HEK293 (cell line): ENCODE measurements around the gene SOWAHA.

Experiments used
- CTCF ChIA-PET: fragments of 350-600 bp; formaldehyde crosslinking; extraction: SDS; loops from one replicate; lab custom pipeline; 2021; ENCODE audit warnings: antibody characterized with exemption; lab: Yijun Ruan, JAX
- POLR2A ChIA-PET: fragments of 300-600 bp; formaldehyde crosslinking; extraction: SDS; loops from one replicate; lab custom pipeline; 2020; ENCODE audit warnings: antibody characterized with exemption, inconsistent platforms; lab: Yijun Ruan, JAX
- H3K27ac ChIP-seq: fragments of 200-500 bp; sonication (Bioruptor generic); 2 replicates; pipeline ENCODE4 v1.5.1; 2014; ENCODE audit warnings: low read depth, low read length, control low read depth, inconsistent platforms; ENCODE audit errors: extremely low read depth
- H3K36me3 ChIP-seq, 2 experiments: fragments of 200-500 bp in 1 of 2; sonication (Bioruptor generic) in 1 of 2; 1 replicate in 1 of 2; 2 replicates in 1 of 2; pipeline ENCODE4 v1.5.1; 2014 to 2017; ENCODE audit warnings: inconsistent platforms in 2 of 2, low read length in 2 of 2; ENCODE audit not compliant: control insufficient read depth in 2 of 2, insufficient read depth in 1 of 2
- H3K4me1 ChIP-seq: fragments of 200-500 bp; sonication (Bioruptor generic); 2 replicates; pipeline ENCODE4 v1.5.1; 2014; ENCODE audit warnings: mild to moderate bottlenecking, low read length, inconsistent platforms; ENCODE audit not compliant: control insufficient read depth, insufficient read depth
- H3K4me3 ChIP-seq: 2 replicates; pipeline ENCODE4 v1.5.1; 2011; ENCODE audit warnings: low read depth, mild to moderate bottlenecking, control low read depth, low read length, moderate library complexity
- H3K9me3 ChIP-seq: fragments of 200-500 bp; sonication (Bioruptor generic); 2 replicates; pipeline ENCODE4 v1.5.1; 2014; ENCODE audit warnings: low read depth, low read length, inconsistent platforms; ENCODE audit not compliant: control insufficient read depth, insufficient read depth
- GFI1B ChIP-seq: fragments of 450-650 bp; formaldehyde crosslinking; IDR thresholded peaks from 2 replicates; pipeline ENCODE4 v1.5.1; 2016; ENCODE audit warnings: missing biosample characterization, missing genetic modification characterization
- SCRT1 ChIP-seq: fragments of 450-650 bp; formaldehyde crosslinking; IDR thresholded peaks from 2 replicates; pipeline ENCODE4 v1.5.1; 2016; ENCODE audit warnings: missing biosample characterization, missing genetic modification characterization, borderline replicate concordance
- ZBTB17 ChIP-seq: fragments of 450-650 bp; formaldehyde crosslinking; IDR thresholded peaks from 2 replicates; pipeline ENCODE4 v1.5.1; 2016; ENCODE audit warnings: missing biosample characterization, missing genetic modification characterization
- ZNF184 ChIP-seq: fragments of 450-650 bp; IDR thresholded peaks from 2 replicates; pipeline ENCODE4 v1.5.1; 2018; ENCODE audit warnings: missing biosample characterization, mild to moderate bottlenecking, missing genetic modification characterization
- ZNF24 ChIP-seq: fragments of 450-650 bp; formaldehyde crosslinking; IDR thresholded peaks from 2 replicates; pipeline ENCODE4 v1.5.1; 2016; ENCODE audit warnings: missing biosample characterization, missing genetic modification characterization
- ZNF274 ChIP-seq, 2 experiments: fragments of 200-500 bp in 1 of 2; fragments of 450-650 bp in 1 of 2; sonication (Bioruptor generic) in 1 of 2; formaldehyde crosslinking in 1 of 2; IDR thresholded peaks; 2 replicates each; pipeline versions ENCODE4 v1.5.1 to v1.6.1; 2014 to 2016; ENCODE audit warnings: borderline replicate concordance in 1 of 2, inconsistent platforms in 1 of 2, low read length in 1 of 2, missing biosample characterization in 1 of 2, missing genetic modification characterization in 1 of 2
- ZNF324 ChIP-seq: fragments of 450-650 bp; formaldehyde crosslinking; IDR thresholded peaks from 2 replicates; pipeline ENCODE4 v1.5.1; 2016; ENCODE audit warnings: missing biosample characterization, missing genetic modification characterization
- ZNF354C ChIP-seq: fragments of 450-650 bp; formaldehyde crosslinking; IDR thresholded peaks from 2 replicates; pipeline ENCODE4 v1.5.1; 2016; ENCODE audit warnings: missing biosample characterization, missing genetic modification characterization, low read depth, borderline replicate concordance
- ZNF394 ChIP-seq: fragments of 450-650 bp; formaldehyde crosslinking; IDR thresholded peaks from 2 replicates; pipeline ENCODE4 v1.5.1; 2016; ENCODE audit warnings: missing biosample characterization, missing genetic modification characterization, mild to moderate bottlenecking, moderate library complexity, borderline replicate concordance
- ZNF48 ChIP-seq: fragments of 450-650 bp; formaldehyde crosslinking; IDR thresholded peaks from 2 replicates; pipeline ENCODE4 v1.5.1; 2016; ENCODE audit warnings: missing biosample characterization, missing genetic modification characterization
- ZNF521 ChIP-seq: fragments of 450-650 bp; formaldehyde crosslinking; IDR thresholded peaks from 2 replicates; pipeline ENCODE4 v1.5.1; 2017; ENCODE audit warnings: missing biosample characterization, mild to moderate bottlenecking, missing genetic modification characterization
- ZNF529 ChIP-seq: fragments of 450-650 bp; formaldehyde crosslinking; IDR thresholded peaks from 2 replicates; pipeline ENCODE4 v1.5.1; 2017; ENCODE audit warnings: missing genetic modification characterization, missing biosample characterization; ENCODE audit not compliant: insufficient replicate concordance
- ZNF561 ChIP-seq: fragments of 450-650 bp; IDR thresholded peaks from 2 replicates; pipeline ENCODE4 v1.5.1; 2018; ENCODE audit warnings: missing biosample characterization, missing genetic modification characterization, borderline replicate concordance
- ZNF624 ChIP-seq: fragments of 450-650 bp; formaldehyde crosslinking; IDR thresholded peaks from 2 replicates; pipeline ENCODE4 v1.5.1; 2017; ENCODE audit warnings: missing biosample characterization, missing genetic modification characterization
- ZNF785 ChIP-seq: fragments of 450-650 bp; formaldehyde crosslinking; IDR thresholded peaks from 2 replicates; pipeline ENCODE4 v1.5.1; 2016; ENCODE audit warnings: missing biosample characterization, missing genetic modification characterization
- ZNF837 ChIP-seq: fragments of 450-650 bp; formaldehyde crosslinking; IDR thresholded peaks from 2 replicates; pipeline ENCODE4 v1.5.1; 2016; ENCODE audit warnings: missing biosample characterization, missing genetic modification characterization
- TF ChIP-seq, protein P1 (sequence below): fragments of 450-650 bp; formaldehyde crosslinking; IDR thresholded peaks from 2 replicates; pipeline ENCODE4 v1.5.1; 2016; ENCODE audit warnings: missing biosample characterization, missing genetic modification characterization
- TF ChIP-seq, protein P2 (sequence below): fragments of 450-650 bp; formaldehyde crosslinking; IDR thresholded peaks from 2 replicates; pipeline ENCODE4 v1.5.1; 2017; ENCODE audit warnings: missing biosample characterization, missing genetic modification characterization
- TF ChIP-seq, protein P3 (sequence below): fragments of 450-650 bp; formaldehyde crosslinking; IDR thresholded peaks from 2 replicates; pipeline ENCODE4 v1.5.1; 2017; ENCODE audit warnings: missing biosample characterization, mild to moderate bottlenecking, missing genetic modification characterization, moderate library complexity
- TF ChIP-seq, protein P4 (sequence below): fragments of 450-650 bp; formaldehyde crosslinking; IDR thresholded peaks from 2 replicates; pipeline ENCODE4 v1.5.1; 2016; ENCODE audit warnings: missing biosample characterization, missing genetic modification characterization

SOWAHA gene

DNA sequence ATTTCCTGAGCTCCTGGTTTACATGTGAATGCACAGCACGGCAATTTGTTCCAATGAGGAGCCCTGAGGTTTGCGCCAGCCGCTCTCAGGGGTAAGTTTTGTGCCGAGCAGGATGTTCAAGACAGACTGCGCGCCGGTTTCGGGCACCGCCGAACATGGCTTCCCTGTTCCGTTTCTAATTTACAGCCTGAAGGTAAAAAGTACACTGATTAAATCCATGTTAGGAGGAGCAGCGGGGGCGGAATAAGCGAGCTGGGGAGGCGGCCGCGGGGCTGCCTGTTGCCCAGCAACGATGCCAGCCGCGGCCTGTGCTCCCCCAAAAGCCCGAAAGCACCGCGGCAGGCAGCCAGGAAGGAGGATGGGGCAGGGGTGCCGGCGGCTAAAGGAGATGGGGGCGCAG lies 6.4 kb downstream of the SOWAHA start:
- POLR2A ChIA-PET, result interaction anchor here (1.0 to 1.5 kb wide), 6 partner anchors 9 to 293 kb away, joined by 3 to 12 read pairs (median 4); partner anchors contain the start of genes CCNI2, GDF9, KIF3A and UQCRQ
- H3K9me3 ChIP-seq, result no peaks in the 10 kb centered on the region
- peaks cover 0 to 16% of the 10 kb centered on the region in 2 experiments; a peak in 1 of 3 replicates for H3K36me3 ChIP-seq
- TF ChIP-seq SCRT1 (no peak), ZNF324 (no peak), GFI1B (tag by site-specific recombination) (no peak), ZNF561 (tag by site-specific recombination) (no peak), ZNF184 (tag by site-specific recombination) (no peak), ZNF529 (tag by site-specific recombination) (no peak), ZNF48 (tag by site-specific recombination) (no peak), ZBTB17 (tag by site-specific recombination) (no peak), ZNF837 (tag by site-specific recombination) (no peak), ZNF394 (no peak), ZNF24 (tag by site-specific recombination) (no peak), ZNF624 (tag by site-specific recombination) (no peak), ZNF521 (tag by site-specific recombination) (no peak), ZNF354C (no peak), ZNF785 (tag by site-specific recombination) (no peak), ZNF274 (IDR thresholded peaks at IDR 0.05; ENCODE audit: low read length) (no peak), ZNF274 (tag by site-specific recombination; IDR thresholded peaks at IDR 0.05; ENCODE audit: borderline replicate concordance) (no peak)
- TF ChIP-seq, protein P1, sequence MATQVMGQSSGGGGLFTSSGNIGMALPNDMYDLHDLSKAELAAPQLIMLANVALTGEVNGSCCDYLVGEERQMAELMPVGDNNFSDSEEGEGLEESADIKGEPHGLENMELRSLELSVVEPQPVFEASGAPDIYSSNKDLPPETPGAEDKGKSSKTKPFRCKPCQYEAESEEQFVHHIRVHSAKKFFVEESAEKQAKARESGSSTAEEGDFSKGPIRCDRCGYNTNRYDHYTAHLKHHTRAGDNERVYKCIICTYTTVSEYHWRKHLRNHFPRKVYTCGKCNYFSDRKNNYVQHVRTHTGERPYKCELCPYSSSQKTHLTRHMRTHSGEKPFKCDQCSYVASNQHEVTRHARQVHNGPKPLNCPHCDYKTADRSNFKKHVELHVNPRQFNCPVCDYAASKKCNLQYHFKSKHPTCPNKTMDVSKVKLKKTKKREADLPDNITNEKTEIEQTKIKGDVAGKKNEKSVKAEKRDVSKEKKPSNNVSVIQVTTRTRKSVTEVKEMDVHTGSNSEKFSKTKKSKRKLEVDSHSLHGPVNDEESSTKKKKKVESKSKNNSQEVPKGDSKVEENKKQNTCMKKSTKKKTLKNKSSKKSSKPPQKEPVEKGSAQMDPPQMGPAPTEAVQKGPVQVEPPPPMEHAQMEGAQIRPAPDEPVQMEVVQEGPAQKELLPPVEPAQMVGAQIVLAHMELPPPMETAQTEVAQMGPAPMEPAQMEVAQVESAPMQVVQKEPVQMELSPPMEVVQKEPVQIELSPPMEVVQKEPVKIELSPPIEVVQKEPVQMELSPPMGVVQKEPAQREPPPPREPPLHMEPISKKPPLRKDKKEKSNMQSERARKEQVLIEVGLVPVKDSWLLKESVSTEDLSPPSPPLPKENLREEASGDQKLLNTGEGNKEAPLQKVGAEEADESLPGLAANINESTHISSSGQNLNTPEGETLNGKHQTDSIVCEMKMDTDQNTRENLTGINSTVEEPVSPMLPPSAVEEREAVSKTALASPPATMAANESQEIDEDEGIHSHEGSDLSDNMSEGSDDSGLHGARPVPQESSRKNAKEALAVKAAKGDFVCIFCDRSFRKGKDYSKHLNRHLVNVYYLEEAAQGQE (tag by site-specific recombination), result no peak
- TF ChIP-seq, protein P2, sequence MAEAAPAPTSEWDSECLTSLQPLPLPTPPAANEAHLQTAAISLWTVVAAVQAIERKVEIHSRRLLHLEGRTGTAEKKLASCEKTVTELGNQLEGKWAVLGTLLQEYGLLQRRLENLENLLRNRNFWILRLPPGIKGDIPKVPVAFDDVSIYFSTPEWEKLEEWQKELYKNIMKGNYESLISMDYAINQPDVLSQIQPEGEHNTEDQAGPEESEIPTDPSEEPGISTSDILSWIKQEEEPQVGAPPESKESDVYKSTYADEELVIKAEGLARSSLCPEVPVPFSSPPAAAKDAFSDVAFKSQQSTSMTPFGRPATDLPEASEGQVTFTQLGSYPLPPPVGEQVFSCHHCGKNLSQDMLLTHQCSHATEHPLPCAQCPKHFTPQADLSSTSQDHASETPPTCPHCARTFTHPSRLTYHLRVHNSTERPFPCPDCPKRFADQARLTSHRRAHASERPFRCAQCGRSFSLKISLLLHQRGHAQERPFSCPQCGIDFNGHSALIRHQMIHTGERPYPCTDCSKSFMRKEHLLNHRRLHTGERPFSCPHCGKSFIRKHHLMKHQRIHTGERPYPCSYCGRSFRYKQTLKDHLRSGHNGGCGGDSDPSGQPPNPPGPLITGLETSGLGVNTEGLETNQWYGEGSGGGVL, result no peak
- TF ChIP-seq, protein P3, sequence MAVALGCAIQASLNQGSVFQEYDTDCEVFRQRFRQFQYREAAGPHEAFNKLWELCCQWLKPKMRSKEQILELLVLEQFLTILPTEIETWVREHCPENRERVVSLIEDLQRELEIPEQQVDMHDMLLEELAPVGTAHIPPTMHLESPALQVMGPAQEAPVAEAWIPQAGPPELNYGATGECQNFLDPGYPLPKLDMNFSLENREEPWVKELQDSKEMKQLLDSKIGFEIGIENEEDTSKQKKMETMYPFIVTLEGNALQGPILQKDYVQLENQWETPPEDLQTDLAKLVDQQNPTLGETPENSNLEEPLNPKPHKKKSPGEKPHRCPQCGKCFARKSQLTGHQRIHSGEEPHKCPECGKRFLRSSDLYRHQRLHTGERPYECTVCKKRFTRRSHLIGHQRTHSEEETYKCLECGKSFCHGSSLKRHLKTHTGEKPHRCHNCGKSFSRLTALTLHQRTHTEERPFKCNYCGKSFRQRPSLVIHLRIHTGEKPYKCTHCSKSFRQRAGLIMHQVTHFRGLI (tag by site-specific recombination), result no peak
- TF ChIP-seq, protein P4, sequence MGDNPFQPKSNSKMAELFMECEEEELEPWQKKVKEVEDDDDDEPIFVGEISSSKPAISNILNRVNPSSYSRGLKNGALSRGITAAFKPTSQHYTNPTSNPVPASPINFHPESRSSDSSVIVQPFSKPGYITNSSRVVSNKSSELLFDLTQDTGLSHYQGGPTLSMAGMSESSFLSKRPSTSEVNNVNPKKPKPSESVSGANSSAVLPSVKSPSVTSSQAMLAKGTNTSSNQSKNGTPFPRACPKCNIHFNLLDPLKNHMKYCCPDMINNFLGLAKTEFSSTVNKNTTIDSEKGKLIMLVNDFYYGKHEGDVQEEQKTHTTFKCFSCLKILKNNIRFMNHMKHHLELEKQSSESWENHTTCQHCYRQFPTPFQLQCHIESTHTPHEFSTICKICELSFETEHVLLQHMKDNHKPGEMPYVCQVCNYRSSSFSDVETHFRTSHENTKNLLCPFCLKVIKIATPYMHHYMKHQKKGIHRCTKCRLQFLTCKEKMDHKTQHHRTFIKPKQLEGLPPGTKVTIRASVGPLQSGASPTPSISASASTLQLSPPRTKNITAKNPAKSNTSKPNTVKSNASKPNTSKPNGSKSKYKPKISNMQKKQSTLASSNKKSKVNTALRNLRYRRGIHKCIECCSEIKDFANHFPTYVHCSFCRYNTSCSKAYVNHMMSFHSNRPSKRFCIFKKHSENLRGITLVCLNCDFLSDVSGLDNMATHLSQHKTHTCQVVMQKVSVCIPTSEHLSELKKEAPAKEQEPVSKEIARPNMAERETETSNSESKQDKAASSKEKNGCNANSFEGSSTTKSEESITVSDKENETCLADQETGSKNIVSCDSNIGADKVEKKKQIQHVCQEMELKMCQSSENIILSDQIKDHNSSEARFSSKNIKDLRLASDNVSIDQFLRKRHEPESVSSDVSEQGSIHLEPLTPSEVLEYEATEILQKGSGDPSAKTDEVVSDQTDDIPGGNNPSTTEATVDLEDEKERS (tag by site-specific recombination), result no peak
- H3K4me1 ChIP-seq, result peaks cover 11% of the 10 kb centered on the region
- H3K27ac ChIP-seq, result no peak overlapping the region
- H3K4me3 ChIP-seq, result no peak overlapping the region
- CTCF ChIA-PET, result interaction anchor here (0.5 to 6.7 kb wide), 32 partner anchors 9 to 1126 kb away, joined by 3 to 58 read pairs (median 5); partner anchors contain the start of genes CCNI2 and SHROOM1
